Measurements from ENCODE around the gene DIP2A. TPM values are rescaled to one million over a fixed set of nuclear protein-coding genes. Genes with fewer than 3 reads are reported as not detected.
A peak's percentile ranks its signal among the peaks of the same experiment; 100 is the strongest.

The DIP2A gene, protein sequence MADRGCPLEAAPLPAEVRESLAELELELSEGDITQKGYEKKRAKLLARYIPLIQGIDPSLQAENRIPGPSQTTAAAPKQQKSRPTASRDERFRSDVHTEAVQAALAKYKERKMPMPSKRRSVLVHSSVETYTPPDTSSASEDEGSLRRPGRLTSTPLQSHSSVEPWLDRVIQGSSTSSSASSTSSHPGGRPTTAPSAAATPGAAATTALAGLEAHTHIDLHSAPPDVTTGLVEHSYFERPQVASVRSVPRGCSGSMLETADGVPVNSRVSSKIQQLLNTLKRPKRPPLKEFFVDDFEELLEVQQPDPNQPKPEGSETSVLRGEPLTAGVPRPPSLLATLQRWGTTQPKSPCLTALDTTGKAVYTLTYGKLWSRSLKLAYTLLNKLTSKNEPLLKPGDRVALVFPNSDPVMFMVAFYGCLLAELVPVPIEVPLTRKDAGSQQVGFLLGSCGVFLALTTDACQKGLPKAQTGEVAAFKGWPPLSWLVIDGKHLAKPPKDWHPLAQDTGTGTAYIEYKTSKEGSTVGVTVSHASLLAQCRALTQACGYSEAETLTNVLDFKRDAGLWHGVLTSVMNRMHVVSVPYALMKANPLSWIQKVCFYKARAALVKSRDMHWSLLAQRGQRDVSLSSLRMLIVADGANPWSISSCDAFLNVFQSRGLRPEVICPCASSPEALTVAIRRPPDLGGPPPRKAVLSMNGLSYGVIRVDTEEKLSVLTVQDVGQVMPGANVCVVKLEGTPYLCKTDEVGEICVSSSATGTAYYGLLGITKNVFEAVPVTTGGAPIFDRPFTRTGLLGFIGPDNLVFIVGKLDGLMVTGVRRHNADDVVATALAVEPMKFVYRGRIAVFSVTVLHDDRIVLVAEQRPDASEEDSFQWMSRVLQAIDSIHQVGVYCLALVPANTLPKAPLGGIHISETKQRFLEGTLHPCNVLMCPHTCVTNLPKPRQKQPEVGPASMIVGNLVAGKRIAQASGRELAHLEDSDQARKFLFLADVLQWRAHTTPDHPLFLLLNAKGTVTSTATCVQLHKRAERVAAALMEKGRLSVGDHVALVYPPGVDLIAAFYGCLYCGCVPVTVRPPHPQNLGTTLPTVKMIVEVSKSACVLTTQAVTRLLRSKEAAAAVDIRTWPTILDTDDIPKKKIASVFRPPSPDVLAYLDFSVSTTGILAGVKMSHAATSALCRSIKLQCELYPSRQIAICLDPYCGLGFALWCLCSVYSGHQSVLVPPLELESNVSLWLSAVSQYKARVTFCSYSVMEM (N-terminal part only)
- 10 to 100 TPM in 3 of 4 donors, 1 to 10 TPM in 1; 8.9 to 12.2 (median 11.7) TPM for total RNA-seq
- polyA plus RNA-seq = 10 to 100 TPM in 1 of 3 donors, 1 to 10 TPM in 2; 7.3 to 11.0 (median 9.2) TPM
- long read RNA-seq, donor 1, full-length matches to known transcripts = 4 of 7 reads
- long read RNA-seq, donor 1, partial matches to known transcripts = 1 of 7 reads
- long read RNA-seq, donor 1, other reads (novel, unspliced or antisense) = 2 of 7 reads
- long read RNA-seq, donor 2, partial matches to known transcripts = 7 of 14 reads
- long read RNA-seq, donor 2, other reads (novel, unspliced or antisense) = 5 of 14 reads

DNA sequence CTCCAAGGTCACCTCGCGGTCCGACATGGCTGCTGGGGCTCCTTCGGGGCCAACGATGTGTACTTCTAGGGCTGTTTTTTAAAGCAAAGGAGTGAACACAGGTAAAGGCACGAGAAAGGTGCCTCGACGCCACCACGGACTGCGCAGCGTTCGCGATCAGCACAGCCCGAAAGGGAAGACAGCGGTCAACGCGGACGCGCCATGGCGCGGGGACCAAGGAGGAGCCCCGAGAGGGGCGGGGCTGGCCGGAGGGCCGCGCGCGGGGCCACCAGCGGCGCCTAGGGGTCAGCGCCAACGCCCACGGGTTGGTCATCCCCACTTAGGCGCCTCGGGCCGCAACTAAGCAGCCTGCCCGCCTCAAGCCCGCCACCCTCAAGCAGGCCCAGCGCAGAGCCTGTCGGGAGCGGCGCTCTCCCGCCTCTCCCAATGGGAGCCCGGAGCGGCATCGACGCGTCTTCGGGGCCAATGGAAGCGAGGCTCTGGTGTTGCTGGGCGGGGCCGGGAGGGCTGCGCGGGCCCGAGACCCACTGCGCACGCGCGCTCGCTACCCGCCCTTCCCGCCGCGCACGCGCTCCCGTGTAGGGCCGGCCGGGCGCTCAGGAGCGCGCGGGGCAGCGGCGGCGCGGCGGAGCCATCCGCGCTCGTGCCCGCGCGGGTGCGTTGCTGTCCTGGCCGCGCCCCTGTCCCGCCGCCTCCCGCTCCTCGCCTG is at the start of gene DIP2A:
Gene DIP2A, plus strand, starts transcription at position 577 of the 709 bp plus-strand sequence. CDS start 241 bp downstream, outside the sequence.
- peak; percentile 88 to 95 (median 92) for ATAC-seq
- H3K4me1 ChIP-seq = peaks cover 51% of the 10 kb centered on the region
- no peaks in the 10 kb centered on the region for H3K9me3 ChIP-seq
- DNase-seq = peak; percentile 97 to 99
- peaks cover 0 to 12% of the 10 kb centered on the region in 2 donors for H3K36me3 ChIP-seq (ENCODE audit: insufficient read depth in 1 of 2, low read depth in 1 of 2)
- intact Hi-C loops (cut with DNase I) = no loop called here
- TF ChIP-seq CTCF (IDR thresholded peaks at IDR 0.05) = no peak
- peak within 1 kb of the TSS; percentile 92 for H3K4me3 ChIP-seq
- peak within 1 kb of the TSS; percentile 85 for H3K27ac ChIP-seq
- no peaks in the 10 kb centered on the region for H3K27me3 ChIP-seq (ENCODE audit: insufficient read depth in 3 of 3, low read length in 2 of 3)
- WGBS, 3 donors = 0 to 1% (median 0%) methylated on average over 61 to 91 of the region's 91 CpGs

DNA sequence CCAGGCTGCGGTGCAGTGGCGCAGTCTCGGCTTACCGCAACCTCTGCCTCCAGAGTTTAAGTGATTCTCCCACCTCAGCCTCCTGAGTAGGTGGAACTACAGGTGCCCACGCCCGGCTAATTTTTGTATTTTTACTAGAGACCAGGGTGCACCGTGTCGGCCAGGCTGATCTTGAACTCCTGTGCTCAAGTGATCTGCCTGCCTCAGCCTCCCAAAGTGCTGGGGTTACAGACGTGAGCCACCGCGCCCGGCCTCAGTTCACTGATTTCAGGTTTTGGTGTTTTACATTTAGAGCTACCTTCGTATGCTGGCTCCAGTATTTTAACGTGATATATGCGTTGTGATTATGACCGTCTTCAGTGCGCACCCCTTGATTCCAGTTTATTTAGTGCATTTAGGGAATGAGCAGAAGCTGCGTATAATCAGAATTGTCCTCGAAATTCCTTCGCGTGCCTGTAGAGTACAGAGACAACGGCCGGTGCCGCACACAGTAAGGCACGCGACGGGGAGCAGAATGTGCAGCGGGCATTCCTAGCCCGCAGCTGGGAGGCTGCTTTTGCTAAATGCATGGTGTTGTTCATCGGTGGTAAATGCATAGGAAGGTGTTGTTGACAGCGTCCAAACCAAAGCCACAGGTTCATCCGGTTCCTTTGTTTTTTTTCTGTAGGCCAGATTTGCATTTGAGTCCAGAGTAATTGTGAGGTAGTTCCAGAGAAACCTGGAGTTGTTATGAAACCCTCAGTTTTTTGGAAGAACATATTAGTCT is 48.9 kb upstream of the DIP2A start:
- TF ChIP-seq CTCF (IDR thresholded peaks at IDR 0.05) = no peak
- no peak overlapping the region for H3K27ac ChIP-seq
- H3K9me3 ChIP-seq = no peaks in the 10 kb centered on the region
- peak; percentile 4 to 34 for DNase-seq
- intact Hi-C loops (cut with DNase I) = no loop called here
- WGBS, 3 donors = 89 to 93% (median 90%) methylated on average over 32 of the region's 32 CpGs
- H3K4me3 ChIP-seq = no peak overlapping the region
- no peaks in the 10 kb centered on the region for H3K27me3 ChIP-seq (ENCODE audit: insufficient read depth in 3 of 3, low read length in 2 of 3)
- H3K4me1 ChIP-seq = no peaks in the 10 kb centered on the region
- no peak for ATAC-seq
- H3K36me3 ChIP-seq (ENCODE audit: insufficient read depth in 1 of 2, low read depth in 1 of 2) = peaks cover 12 to 91% of the 10 kb centered on the region in 2 donors

GRCh38 chr21:46410516-46410915 is 48.2 kb upstream of the DIP2A start:
- Histone ChIP-seq H3K9me3 (no peaks in the 10 kb centered on the region), H3K4me3 (no peak overlapping the region), H3K27ac (no peak overlapping the region), H3K27me3 (ENCODE audit: insufficient read depth in 3 of 3, low read length in 2 of 3) (no peaks in the 10 kb centered on the region), H3K4me1 (no peaks in the 10 kb centered on the region), H3K36me3 (ENCODE audit: insufficient read depth in 1 of 2, low read depth in 1 of 2) (peaks cover 12 to 91% of the 10 kb centered on the region in 2 donors)
- 82 to 90% (median 88%) methylated on average over 9 of the region's 9 CpGs for WGBS, 3 donors
- peak; percentile 4 to 23 for DNase-seq
- no peak for TF ChIP-seq CTCF (IDR thresholded peaks at IDR 0.05)
- intact Hi-C loops (cut with DNase I) = no loop called here
- ATAC-seq = no peak
